HG03103 (cell line): ENCODE measurements around the gene NEURL1.
"Not testable (repeated sequence)": the region's sequence is repeated elsewhere in the genome, so short reads cannot be mapped to it uniquely, and the experiment has no call there.

Experiments
- ATAC-seq: cut with Tn5 transposase; IDR thresholded peaks from one replicate; pipeline ENCODE4 v1.9.1; 2021; ENCODE audit warnings: low read depth; ENCODE audit not compliant: unreplicated experiment

NEURL1 gene

GRCh38 chr10:103602028-103602851 lies 108.7 kb downstream of the NEURL1 start:
- ATAC-seq: no peak

GRCh38 chr10:103602852-103603155 lies 109.3 kb downstream of the NEURL1 start:
- ATAC-seq: no peak

- ATAC-seq: no peak
Observed at GRCh38 chr10:103603382-103603781, 109.9 kb downstream of the NEURL1 start.

- no peak for ATAC-seq
Observed at GRCh38 chr10:103605359-103606096, 112.0 kb downstream of the NEURL1 start.

- ATAC-seq: not testable (repeated sequence)
Observed at GRCh38 chr10:103606097-103606438, 112.6 kb downstream of the NEURL1 start.

GRCh38 chr10:103607051-103607450 lies 113.5 kb downstream of the NEURL1 start:
- not testable (repeated sequence) for ATAC-seq

- not testable (repeated sequence) for ATAC-seq
Observed at GRCh38 chr10:103608056-103608455, 114.6 kb downstream of the NEURL1 start.

- no peak for ATAC-seq
Observed at GRCh38 chr10:103609231-103610082, 116.0 kb downstream of the NEURL1 start.

- ATAC-seq: no peak
Observed at GRCh38 chr10:103610083-103610472, 116.6 kb downstream of the NEURL1 start.

GRCh38 chr10:103610921-103611511 lies 117.5 kb downstream of the NEURL1 start:
- ATAC-seq: no peak

- no peak for ATAC-seq
Observed at GRCh38 chr10:103612462-103613365, 119.2 kb downstream of the NEURL1 start.

- ATAC-seq: no peak
Observed at GRCh38 chr10:103613616-103614015, 120.1 kb downstream of the NEURL1 start.

GRCh38 chr10:103614306-103615158 lies 121.0 kb downstream of the NEURL1 start:
- ATAC-seq: no peak

GRCh38 chr10:103616705-103617601 lies 123.4 kb downstream of the NEURL1 start:
- no peak for ATAC-seq

GRCh38 chr10:103617602-103618385 lies 124.3 kb downstream of the NEURL1 start:
- no peak for ATAC-seq

- ATAC-seq: no peak
Observed at GRCh38 chr10:103618575-103619423, 125.3 kb downstream of the NEURL1 start.
